ENCODE measurements around the gene COL5A1.

The COL5A1 gene

DNA sequence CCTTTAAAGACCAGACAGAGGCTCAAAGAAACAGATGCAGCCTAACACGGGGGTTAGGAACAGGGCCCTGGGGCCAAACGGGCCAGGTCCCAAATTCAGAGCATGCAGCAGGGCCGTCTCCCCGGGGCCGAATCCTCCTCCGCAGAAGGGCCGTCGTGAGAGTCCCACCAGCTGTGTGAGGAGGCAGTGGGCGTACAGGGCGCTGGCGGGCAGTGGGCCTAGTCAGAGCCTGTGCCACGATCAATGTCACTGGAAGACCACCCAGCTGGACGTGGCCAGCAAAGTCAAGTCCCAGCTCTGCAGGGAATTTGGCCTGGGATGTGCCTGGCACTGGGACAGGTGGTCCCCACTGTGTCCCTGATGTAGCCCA is 223.2 kb downstream of the COL5A1 start:
- no peak for DNase-seq

DNA sequence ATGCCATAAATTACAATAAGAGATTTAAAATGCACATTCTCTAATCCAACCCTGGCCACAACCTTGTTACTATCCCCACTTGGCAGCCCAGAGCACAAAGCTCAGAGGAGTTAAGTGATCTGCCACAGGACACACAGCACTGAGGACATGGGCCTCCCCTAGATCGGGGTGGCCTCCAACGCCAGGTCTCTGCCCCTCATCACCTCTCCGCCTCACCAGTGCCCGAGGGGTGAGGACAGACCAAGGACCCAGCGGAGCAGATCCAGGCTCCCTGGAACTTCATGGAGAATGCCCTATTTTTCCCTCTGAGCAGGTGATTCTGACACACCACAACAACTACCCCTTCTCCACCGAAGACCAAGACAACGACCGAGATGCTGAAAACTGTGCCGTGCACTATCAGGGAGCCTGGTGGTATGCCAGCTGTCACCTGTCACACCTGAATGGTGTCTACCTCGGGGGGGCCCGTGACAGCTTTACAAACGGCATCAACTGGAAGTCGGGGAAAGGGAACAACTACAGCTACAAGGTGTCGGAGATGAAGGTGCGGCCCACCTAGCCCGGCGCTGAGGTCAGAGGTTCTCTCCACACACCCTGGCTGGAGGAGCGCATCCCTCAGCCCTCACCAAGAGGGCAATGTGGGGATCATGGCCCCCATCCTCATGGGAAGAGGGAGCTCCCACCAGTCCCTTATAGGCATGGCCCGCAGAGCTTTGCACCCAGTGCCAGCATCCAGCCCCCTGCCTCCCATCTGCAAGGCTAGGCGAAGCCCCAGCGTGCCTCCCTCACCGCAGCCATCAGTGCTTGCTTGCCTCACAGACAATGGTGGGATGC is 226.5 kb downstream of the COL5A1 start:
- DNase-seq = no peak

DNA sequence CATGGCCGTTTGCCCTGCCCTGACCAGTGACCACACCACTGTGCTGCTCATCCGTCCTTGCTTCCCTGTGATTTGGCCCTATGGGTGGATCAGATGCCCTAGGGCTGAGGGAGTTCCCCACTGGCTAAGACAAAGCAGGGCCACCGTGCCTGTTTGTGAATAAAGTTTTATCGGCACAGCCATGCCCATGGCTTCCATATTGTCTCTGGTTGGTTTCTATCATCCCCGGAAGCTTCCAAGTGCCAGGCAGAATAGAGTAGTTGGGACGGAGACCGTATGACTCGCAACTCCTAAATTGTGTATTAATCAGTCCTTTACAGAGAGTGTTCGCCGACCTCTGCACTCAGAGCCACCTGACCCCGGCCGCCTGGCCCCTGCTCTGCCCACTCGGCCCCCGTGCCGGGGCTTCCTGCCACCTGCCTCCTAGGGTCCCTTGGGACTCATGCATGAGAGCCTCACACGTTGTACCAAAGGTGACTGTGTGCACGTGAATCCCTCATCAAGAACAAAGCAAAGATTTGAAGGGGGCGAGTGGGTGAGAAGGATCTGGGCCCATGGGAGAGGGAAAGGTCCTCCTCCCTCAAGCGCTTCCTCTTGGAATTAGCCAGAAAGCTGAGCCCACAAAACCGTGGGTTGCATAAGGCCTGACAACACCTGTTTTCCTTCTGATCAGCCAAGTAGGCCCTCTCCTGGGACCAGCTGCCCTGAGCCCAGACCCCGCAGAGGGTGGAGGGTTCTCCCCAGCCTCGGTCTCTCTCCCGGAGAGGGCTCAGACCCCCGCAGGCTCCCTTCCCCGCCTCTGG is 227.3 kb downstream of the COL5A1 start:
- DNase-seq = no peak

DNA sequence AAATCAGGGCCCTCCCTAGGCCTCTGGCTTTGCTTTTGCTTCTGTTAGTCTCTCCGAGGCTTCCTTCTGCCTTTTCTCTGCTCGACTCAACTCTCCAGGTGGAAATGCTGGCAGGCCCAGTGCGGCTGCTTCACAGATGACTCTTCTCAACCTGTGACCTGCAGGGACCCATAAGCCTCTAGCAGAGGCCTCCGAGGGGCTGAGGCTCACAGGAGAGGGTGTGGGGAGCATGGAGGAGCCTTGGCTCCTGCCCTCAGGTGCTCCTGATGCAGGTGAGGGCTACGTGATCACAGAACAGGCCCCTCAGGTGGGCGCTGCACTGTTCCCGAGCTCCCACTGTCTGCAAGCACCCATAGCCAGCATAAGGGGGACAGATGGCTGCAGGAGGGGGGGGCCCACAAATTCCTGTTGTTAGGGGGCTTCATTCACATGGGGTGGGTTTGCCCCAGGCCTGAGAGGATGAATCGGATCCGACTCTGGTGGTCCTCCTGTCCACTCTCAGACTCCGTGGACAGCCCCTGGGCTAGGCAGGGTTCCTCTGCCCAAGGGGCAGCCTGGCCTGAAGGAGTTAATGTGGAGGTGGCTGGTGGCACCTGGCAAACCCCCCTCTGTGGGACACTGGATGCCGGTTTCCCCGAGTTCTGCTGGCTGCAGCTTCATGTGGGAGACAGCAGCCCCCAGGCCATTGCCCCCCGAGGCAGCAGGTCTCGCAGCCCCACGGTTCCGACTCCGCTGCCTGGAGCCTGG is 228.1 kb downstream of the COL5A1 start:
- no peak for DNase-seq

DNA sequence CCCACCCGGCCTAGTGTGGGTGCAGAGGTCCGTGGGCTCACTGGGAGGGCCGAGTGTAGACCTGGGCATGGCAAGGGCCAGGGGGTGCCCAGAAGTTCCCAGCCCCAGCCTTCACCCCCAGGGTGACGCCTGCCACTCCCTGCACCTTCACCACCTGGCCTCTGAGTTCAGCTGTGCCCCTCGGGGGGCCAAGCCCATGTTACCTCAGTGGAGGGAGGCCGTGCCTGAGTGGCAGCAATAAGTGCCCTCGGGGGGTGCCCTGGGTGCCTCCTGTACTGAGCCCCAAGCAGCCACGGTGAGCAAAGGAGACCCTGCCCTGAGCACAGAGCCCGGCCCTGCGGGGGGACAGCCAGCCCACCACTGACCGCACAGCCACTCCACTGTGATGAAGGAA is 228.7 kb downstream of the COL5A1 start:
- no peak for DNase-seq

DNA sequence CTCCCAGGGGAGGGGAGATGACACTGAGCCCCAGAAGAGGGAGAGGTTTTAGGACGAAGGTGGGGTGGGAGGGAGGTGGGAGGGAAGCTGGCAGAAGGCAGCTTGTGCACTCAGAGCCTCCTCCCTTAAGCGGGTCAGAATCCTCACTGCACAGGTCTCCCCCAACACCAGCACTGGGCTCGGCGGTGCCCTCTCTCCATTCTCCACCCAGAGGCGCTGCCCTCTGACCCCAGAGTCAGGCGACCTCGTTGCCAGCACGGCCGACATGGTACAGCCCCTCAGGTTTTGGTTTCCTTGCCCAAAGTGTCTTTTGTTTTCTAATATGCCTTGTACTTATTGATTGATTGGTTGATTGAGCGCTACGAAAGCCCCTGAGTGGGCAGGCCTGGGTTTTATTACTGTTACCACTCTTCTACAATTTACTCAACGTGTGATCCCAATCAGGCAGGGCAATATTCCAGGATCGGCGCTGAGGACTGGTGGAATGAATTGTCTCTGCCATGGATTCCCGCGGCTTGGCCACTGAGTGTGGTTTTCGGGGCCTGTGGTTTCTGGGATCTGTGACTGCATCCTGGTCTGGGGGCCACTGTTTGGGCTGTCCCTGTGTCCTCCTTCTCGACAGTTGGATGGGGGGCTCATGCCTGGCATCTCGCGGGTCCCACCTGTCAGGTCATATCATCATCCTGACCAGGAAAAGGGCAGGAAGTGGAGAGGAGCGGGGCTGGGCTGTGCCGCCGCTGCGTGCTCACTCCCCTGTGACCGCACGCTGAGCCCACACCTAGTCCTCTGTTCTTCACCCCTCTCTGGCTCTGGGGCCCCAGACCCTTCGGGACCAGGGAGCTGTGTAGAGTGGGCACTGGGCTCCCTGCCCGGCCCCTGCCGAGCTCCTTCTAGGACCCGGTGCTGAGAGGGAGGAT is 229.4 kb downstream of the COL5A1 start:
- no peak for DNase-seq

DNA sequence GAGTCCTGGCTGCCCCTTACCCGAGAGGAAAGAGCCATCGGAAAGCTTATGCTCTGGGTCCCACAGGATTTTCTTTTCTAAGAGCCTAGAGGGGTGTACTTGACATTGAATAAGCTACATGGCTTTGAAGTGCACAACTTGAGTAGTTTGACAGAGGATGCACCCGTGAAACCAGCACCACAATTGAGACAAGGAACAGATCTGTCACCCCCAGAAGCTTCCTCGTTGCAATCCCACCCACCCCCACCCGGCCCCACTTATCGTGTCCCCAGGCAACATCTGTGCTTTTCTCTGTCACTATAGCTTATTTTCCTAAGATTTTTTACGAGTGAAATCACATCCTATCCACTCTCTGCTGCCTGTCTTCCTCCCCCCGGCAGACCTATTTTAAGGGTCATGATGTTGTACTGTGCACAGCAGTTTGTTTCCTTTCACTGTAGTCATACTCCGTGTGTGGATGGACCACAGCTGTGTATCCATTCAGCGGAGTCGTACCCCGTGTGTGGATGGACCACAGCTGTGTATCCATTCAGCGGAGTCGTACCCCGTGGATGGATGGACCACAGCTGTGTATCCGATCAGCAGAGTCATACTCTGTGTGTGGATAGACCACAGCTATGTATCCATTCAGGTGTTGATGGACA is 230.2 kb downstream of the COL5A1 start:
- DNase-seq = no peak

DNA sequence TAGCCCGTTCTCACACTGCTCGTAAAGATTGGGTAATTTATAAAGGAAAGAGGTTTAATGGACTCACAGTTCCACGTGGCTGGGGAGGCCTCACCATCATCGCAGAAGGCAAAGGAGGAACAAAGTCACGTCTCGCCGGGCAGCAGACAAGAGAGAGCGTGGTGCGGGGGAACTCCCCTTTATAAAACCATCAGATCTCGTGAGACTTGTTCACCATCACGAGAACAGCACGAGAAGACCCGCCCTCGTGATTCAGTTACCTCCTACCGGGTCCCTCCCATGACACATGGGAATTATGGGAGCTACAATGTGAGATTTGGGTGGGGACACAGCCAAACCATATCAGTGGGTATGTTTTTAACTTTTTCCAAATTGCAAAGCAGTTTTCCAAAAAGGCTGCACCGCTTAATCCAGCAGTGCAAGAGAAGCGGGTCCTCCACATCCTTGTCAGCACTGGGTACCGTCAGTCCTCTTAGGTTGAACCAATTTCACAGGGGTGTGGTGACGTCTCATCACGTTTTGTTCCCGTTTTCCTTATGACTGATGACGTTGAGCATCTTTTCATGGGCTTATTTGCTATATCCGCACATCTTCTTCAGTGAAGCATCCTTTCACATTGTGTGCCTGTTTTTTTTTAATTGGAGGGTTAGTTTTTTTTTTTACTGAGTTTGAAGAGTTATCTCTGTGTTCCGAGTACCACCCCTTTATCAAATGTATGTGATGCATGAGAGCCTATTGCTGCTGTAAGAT is 231.1 kb downstream of the COL5A1 start:
- no peak for DNase-seq

DNA sequence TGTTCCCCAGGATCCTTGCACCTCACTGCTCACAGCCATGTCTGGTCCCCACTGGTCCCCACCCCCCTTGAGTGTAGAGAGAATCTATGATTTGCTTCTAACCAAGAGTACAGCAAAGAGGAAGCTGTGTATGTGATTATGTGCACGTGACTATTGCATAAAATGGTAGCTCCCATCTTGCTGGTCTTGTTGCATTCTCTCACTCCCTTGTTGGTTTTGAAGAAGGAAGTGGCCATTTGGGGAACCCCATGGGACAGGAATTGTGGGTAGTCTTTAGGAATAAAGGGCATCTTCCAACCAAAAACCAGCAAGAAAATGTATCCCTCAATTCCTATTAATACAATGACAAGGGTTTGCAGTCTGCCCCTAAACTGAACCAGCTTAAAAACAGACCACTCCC is 233.8 kb downstream of the COL5A1 start:
- no peak for DNase-seq

DNA sequence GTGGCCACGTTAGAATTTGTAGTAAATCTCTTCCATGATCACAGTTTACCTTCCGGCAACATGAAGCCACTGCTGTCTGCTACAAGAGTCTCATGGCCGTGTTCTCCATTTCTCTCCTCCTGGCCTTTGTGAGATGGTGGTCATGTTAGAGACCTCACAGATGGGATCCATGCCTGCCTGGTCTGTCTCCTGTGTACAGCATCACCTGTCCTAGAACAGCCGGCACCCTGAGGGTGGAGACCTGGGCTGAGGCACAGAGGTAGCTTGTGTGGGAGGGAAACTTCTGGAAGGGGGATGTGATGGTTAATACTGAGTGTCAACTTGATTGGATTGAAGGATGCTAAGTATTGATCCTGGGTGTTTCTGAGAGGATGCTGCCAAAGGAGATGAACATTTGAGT is 235.9 kb downstream of the COL5A1 start:
- no peak for DNase-seq

DNA sequence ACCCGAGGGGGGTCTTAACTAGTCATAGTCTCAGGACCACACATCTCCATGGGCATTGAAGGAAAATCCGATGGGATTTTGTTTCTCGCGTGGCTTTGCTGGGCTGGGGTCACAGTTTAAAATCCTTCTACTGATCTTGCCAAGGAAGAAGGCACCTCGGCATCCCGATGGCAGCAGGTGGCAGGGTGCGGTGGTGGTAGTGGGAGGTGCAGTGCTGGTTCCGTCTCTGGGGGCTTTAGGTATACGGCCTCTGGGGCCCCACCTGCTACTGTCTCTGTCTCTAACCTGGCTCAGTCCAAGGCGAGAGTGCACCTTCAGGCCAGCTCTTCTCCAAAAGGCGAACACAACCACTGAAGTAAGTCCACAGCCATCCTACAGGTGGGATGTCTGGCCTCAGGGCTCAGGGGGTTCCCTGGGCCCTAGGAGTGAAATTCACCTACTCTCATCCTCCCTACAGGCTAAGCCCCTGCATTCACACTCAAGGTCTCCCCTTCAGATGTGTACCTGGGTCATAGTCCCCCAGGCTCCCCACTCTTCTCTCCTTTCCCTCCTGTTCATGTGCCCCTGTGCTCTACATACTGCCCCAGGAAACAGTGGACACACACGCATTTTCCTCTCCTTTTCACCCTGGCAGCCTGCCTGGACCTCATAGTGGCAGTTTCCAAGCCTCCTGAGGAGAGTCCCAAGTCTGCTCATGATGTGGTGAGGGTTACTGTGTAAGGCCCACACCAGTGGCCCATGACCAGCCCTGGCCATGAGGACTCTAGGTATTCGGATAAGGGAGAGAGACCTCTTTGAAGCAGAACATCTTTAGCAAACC is 238.3 kb downstream of the COL5A1 start:
- no peak for DNase-seq

DNA sequence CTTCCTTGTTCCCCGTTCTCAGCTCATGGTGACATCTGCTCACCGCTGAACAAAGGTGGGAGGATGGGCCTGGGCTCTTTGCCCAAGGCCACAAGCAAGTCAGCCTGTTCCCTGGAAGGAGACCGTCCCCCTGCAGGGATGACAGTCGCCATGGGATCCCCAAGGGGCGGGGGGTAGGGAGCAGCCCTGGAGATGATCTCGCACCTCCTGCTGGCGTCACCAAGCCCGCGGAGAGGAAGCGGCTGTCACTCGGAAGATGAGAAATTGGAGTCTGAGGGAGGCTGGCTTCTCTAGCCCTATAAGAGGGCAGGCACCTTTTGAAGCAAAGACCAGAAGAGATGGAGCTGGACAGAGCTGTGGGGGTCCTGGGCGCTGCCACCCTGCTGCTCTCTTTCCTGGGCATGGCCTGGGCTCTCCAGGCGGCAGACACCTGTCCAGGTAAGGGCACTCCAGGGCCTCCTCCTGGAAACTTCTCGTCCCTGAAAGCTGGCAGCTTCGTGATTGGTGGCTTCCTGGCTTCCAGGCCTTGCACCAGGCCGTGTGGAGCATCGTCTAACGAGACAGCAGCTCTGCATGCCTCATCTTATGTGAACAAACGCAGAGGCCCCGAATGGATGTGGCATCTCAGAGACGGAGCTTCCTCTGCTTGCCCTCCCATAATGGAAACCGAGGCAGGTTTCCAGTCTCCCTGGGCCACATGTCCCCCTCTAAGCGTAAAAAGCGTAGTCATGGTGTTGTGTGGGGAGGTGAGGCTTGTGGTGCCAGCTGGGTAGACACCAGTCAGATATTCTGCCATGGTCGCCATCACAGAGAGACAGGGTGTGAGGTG is 239.1 kb downstream of the COL5A1 start, which contains the start of gene FCN2:
FCN2 (plus strand) TSS at position 327 of the 829 bp plus-strand sequence; CDS start at position 339, 12 bp downstream.
- no peak for DNase-seq

DNA sequence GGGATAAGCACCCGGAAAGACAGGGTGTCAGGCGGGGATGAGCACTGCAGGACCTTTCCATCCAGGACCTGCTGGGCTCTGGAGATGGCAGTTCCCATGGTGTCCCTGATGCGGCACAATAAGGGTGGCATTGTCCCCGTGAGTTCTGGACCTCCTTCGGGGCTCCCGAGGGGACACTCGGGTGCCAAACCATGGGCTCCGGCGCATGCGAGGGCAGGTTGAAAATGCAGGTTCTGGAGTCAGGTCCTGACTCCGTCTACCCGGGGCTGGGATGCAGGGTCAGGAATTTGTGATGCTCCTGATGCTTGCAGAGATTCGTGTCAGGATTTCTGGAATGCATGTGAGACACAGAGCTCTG is 239.7 kb downstream of the COL5A1 start:
- DNase-seq = no peak

DNA sequence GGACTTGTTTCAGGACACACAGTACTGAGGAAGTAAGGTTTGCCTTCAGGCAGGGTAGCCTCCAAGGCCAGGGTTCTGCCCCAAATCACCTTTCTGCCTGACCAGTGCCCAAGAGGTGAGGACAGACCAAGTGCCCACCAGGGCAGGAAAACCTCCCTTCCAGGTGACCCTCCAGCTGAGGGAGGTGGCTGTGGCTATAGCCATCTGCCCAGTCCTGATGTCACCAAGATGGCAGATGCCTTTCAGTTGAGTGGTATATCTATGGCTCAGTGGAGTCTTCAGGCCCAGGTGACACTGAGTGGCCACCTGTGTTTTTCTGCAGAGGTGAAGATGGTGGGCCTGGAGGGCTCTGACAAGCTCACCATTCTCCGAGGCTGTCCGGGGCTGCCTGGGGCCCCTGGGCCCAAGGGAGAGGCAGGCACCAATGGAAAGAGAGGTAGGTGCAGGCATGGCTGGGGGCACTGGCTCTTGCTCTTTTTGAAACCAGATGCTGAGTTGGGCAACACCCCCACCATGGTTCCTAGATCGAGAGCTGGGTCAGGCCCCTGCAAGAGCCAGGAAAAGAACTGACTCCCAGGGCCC is 240.7 kb downstream of the COL5A1 start:
- no peak for DNase-seq

DNA sequence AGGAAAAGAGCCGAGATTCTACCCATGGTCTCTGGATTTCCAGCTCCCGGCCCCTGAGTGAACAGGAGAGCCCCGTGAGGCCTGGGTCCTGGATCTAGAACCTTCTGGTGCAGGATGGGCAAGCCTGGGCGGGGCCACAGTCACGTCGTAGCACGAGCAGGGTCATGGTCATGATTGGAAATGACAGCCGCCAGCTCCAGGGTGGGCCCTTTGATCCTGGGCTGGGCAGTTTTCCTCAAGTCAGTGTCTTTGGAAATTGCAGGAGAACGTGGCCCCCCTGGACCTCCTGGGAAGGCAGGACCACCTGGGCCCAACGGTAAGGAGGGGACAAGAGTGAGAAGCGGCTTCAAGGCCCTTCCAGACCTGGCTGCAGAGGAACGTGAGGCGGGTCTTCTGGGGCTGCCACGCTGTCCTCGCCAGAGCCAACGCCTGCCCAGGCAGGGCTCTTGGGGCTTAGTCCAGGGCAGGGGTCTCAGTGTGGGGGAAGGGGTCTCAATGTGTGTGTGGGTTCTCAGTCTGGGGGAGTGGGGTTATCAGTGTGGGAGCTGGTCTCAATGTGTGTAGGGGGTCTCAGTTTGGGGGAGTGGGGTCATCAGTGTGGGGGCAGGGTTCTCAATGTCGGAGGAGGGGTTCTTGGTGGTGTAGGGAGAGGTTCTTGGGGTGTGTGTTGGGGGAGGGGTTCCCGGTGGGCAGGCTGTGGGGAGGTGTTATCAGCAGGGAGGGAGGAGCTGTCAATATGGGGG is 241.6 kb downstream of the COL5A1 start:
- no peak for DNase-seq

DNA sequence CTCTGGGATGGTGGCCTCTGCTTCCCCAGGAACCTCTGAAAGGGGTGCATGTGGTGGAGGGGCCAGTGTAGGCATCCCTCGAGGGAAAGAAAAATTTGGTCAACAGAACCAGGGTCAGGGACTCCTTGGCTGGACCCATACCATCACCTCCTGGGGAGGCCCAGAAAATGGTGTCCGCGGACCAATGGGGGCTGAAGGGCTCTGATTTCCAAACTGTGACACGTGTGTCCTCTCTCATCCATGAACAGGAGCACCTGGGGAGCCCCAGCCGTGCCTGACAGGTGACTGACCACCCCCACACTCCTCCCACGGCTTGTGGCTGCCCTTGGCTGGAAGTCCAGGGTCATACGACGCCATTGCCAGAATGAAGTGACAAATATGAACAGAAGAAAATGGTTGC is 242.9 kb downstream of the COL5A1 start:
- no peak for DNase-seq

DNA sequence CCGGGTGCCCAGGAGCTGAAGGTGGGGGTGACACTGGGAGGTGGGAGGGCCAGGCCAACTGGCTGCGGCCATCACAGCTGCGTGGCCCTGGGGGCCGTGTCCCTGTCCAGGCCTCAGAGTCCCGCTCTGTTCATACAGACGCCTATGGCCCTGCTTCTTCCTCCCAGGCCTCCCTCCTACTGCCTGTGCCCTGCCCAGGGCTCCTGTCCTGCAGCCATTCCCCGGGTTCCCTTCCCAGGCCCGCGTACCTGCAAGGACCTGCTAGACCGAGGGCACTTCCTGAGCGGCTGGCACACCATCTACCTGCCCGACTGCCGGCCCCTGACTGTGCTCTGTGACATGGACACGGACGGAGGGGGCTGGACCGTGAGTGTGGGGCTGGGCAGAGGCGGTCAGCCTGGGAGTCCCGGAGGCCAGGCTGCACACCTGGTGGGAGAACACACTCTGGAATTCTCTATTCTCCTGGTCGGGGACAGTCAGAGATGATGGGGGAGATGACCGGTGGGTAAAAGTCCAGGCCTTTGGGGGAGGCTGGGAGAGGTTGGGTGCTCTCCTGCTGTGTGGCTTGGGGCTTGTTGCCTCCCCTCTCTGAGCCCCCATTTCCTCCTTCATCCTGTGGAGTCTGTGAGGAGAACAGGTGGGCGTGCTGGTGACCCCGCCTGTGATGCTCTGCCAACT is 243.5 kb downstream of the COL5A1 start:
- DNase-seq = no peak

Data from eye (tissue), 1 donor.